GM19372 (cell line): ENCODE measurements around the gene ADNP2.

Source experiments
- ATAC-seq: cut with Tn5 transposase; IDR thresholded peaks from one replicate; pipeline ENCODE4 v1.9.1; 2021; ENCODE audit warnings: mild to moderate bottlenecking, low read depth, moderate library complexity; ENCODE audit not compliant: unreplicated experiment

Gene ADNP2, protein sequence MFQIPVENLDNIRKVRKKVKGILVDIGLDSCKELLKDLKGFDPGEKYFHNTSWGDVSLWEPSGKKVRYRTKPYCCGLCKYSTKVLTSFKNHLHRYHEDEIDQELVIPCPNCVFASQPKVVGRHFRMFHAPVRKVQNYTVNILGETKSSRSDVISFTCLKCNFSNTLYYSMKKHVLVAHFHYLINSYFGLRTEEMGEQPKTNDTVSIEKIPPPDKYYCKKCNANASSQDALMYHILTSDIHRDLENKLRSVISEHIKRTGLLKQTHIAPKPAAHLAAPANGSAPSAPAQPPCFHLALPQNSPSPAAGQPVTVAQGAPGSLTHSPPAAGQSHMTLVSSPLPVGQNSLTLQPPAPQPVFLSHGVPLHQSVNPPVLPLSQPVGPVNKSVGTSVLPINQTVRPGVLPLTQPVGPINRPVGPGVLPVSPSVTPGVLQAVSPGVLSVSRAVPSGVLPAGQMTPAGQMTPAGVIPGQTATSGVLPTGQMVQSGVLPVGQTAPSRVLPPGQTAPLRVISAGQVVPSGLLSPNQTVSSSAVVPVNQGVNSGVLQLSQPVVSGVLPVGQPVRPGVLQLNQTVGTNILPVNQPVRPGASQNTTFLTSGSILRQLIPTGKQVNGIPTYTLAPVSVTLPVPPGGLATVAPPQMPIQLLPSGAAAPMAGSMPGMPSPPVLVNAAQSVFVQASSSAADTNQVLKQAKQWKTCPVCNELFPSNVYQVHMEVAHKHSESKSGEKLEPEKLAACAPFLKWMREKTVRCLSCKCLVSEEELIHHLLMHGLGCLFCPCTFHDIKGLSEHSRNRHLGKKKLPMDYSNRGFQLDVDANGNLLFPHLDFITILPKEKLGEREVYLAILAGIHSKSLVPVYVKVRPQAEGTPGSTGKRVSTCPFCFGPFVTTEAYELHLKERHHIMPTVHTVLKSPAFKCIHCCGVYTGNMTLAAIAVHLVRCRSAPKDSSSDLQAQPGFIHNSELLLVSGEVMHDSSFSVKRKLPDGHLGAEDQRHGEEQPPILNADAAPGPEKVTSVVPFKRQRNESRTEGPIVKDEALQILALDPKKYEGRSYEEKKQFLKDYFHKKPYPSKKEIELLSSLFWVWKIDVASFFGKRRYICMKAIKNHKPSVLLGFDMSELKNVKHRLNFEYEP

DNA sequence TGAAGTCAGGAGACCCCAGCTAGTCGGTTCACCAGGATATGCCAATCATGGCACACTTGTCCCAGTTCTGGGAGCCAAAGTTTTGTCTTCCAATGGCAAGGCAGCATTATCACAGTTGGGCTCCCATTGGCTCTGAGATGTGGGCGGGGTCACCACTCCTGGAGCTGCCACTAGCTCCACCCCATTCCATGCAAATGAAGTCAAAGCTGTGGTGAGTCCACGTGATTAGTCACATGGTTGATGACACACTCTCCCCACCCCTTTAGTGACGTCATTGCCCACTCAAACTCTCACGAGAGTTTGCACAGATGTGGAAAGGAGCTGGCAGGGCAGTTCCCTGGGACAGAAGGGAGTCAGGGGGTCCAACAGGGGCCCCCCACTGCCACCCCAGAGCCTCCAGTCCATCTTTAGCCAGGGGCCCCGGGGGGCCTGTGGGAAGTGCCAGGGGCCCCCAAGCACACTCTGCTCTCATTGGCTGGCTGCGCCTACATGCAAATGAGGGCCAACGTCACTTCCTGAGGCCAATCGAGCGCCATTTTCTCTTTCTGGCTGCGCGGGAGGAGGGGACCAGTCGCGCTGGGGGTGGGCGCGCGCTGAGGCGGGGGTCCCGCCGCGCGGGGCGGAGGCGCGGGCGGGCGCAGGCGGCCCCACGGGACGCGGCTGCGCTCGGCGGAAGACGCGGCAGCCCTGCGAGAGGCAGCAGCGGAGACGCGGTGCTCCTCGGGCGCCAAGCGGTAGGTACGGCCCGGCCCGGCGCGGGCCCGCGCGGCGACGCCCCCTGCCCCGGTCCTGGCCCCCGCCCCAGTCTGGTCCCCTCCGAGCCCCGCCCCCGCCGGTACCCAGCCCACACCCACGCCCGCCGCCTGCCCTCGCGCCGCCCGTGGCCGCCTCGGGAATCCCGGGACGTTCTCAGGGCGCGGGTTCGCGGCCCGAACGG lies at the start of gene ADNP2:
Gene ADNP2, plus strand, starts transcription at position 524 of the 937 bp plus-strand sequence. CDS start 8,281 bp downstream, outside the sequence.
- ATAC-seq: peak; percentile 68

DNA sequence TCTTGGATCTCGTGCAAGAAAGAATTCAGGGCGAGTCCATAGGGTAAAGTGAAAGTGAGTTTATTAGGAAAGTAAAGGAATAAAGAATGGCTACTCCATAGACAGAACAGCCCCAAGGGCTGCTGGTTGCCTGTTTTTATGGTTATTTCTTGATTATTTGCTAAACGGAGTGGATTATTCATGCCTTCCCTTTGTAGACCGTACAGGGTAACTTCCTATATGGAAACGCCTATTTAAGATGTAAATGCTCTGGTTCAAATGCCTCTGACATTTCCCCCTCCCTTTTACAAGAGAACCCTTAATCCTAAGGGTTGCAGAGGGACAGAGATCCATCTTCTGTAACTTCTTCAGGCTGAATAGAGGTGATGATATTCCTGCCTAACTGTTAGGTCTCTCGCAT lies 49.1 kb upstream of the ADNP2 start:
- ATAC-seq: no peak

DNA sequence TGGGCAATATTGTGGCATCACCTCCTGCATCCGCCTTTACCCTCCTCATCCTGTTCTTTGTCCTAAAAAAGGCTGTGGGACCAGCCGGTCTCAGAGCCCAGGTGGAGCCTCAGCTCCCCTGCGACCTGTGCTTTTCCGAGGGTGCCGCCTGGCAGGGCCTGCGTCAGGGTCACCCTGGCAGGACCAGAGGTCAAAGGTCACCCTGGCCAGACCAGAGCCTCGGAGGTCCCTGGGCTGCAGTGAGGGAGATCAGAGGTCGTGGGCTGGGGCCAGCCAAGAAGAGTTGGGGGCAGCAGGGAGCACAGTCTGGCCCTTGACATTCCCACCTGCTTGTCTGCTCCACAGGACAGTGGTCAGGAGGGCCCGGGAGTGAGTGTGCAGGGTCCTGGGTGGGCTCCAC lies 43.4 kb upstream of the ADNP2 start:
- ATAC-seq: no peak

DNA sequence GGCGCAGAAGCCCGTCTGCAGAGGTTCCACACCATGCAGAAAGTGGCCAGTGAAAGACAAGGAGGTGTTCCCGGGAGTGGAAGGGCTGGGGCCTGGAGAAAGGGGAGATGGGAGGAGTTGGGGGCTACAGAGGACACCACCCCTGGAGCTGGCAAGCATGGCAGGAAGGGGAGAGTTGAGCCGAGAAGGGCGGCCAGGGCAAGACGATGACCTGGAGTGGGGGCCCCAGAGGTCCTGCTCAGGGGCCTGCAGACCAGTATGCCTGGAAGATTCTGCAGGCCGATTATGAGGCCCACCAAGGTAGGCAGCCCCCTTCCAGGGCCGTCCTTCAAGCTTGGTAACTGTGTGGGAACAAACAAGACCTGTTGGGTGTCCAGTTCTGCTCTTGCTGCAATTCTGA lies 41.7 kb upstream of the ADNP2 start:
- ATAC-seq: no peak

DNA sequence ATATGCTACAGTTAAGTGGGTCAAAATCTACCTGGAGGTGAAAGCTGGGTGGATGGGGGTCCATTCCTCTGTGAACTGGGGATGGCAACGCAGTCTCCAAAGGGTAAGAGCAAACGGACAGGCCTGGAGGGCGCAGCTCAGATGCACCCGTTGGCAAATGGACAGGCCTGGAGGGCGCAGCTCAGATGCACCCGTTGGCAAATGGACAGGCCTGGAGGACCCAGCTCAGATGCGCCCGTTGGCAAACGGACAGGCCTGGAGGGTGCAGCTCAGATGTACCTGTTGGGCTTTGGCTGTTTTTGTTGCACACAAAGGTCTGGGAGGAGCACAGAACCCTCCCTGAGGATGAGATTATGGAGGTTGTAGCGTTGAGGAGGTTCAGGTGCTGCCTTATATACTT lies 41.2 kb upstream of the ADNP2 start:
- ATAC-seq: no peak

DNA sequence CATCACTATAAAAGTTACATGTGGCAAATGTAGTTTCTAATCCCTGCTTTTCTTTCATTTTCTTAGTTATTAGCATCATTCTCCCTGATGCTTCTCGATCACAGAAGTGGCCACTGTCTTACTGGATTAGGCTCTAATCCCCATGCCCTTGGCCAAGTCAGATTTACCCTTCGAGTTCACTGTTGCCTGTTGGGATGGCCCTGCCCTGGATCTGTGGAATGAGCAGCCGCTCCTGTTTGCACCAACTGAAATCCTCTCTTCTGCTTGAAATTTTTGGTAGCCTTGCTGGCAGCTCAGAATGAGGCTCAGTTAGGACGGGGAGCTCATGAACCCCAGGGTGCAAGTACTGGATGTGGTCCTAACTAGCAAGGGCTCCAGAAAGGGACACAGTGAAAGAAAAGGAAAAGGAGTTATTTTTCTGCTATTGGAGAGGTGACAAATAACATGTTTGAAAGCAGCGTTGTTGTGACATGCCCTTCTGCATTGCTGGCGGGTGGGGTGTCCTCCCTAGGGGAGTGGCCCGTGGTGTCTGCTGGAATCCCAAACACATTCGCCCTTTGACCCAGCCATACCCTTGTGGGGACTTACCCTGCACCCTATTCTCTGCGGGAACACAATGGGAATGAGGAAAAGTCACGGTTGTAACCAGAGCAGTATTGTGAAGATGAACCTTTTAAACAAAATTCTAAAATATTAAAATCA lies 40.3 kb upstream of the ADNP2 start:
- no peak for ATAC-seq

DNA sequence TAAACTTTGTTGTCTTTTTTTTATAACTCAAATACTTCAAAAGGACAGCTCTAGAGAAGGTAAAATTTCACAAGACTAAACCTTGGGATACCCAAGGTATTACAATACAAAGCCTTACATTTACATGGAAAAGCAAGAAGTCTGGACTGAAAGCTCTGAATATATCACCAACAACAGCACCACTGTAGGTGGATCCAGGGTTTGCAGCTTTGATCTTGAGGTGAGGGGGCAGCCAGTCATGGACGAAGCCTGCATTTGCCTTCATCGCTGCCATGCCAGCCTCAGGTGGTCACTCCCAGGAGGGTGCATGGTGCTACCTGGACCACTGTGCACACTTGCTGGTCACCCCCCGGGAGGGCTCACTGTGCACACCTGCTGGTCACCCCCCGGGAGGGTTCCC lies 38.2 kb upstream of the ADNP2 start:
- ATAC-seq: no peak

DNA sequence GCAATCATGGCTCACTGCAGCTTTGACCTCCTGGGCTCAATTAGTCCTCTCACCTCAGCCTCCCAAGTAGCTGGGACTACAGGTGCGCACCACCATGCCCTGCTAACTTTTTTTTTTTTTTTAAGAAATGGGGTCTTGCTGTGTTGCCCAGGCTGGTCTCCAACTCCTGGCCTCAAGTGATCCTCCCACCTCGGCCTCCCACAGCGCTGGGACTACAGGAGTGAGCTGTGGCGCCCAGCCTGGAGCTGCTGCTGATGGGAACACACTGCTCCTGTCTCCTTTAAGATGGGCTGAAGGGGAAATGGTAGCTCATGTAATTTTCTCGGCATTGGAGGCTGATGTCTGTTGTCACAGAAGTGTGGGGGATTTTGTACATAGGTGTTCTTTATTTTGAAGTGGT lies 34.9 kb upstream of the ADNP2 start:
- no peak for ATAC-seq

DNA sequence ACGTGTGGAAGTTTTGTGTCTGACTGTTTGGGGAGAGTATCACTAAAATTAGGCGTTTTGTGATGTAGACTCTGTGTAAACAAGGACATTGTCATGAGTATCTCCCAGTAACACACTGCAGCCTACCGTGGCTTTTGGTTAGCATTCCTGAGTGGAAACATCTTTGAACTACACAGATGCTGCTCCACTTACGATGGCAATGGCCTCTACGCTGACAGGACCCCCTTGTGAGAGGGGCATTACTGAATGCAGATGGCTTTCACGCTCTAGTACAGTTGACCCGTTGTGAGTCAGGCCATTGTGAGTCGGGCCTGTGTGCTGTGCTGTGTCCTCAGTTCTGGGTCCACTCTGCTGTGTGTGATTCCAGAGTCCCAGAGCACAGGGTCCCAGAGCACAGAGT lies 34.4 kb upstream of the ADNP2 start:
- ATAC-seq: no peak

DNA sequence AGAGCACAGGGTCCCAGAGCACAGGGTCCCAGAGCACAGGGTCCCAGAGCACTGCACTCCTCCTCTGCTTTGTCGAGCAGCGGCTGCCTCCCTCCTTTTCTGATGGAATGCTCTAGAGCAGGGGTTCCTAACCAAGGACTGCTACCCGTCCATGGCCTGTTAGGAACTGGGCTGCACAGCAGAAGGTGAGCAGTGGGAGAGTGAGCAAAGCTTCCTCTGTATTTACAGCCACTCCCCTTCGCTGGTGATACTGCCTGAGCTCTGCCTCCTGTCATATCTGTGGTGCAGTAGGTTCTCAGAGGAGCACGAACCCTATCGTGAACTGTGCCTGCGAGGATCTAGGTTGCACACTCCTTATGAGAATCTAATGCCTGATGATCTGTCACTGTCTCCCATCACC lies 33.1 kb upstream of the ADNP2 start:
- no peak for ATAC-seq

DNA sequence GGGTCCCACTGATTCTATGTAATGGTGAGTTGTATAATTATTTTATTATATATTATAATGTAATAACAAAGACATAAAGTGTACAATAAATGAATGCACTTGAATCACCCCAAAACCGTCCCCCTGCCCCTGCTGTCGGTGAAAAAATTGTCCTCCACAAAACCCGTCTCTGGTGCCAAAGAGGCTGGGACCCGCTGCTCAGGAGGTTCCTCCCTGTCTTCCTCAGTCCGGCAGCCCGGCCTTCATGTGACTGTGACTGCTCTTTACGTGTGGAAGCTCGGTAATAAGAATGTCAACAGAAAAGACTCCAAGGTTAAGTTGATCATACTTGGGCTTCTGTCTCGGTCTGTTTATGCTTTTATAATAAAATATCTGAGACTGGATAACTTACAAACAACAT lies 32.7 kb upstream of the ADNP2 start:
- no peak for ATAC-seq

DNA sequence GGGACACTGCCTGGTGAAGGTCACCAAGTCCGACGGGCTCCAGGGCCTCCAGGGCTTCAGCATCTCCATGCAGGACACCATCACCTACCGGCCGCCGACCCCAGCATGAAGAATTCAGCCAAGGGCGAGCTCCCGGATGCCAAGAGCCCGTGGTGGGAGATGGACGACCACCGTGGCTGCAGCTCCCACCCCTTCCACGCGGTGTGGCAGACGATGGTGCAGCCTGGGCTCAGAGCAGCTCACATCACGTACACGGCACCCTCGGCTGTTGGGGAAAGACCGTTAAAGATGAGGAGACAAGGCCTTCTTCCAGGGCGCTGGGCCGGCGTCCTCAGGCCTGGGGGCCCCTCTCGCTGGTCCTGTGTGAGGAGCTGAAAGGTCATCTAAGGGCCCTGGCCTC lies 31.2 kb upstream of the ADNP2 start:
- ATAC-seq: no peak

DNA sequence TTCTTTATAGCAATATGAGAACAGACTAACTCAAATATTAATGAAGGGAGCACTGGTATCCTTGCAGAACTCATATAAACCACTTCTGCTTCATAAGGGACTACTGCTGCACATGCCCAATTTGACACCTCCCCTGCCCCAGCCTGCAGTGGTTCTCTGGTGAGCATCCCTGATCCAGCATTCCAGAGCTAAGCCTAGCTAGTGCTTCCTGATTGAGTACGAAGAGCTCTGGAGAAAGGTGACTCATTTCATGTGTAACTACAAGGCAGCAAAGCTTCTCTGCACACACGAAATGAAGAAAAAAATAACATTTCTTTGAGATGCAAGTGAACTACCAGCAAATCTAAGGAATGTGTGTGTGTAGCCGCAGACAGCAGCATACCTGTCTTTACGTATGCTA lies 22.8 kb upstream of the ADNP2 start:
- no peak for ATAC-seq

DNA sequence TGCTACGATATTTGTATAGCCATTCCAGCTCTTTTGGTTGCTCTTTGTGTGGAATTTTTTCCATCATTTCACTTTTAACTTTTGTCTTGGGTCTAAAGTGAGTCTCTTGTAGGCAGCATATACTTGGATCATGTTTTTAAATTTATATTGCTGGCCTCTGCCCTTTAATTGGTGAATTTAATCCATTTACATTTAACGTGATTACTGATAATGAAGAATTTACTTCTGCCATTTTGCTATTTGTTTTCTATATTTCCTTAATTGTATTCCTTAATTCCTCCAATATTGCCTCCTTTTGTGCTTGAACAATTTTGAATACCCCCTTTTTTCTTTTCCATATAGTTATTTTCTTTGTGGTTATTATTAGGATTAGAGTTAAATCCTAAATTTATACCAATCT lies 21.0 kb upstream of the ADNP2 start:
- ATAC-seq: no peak

DNA sequence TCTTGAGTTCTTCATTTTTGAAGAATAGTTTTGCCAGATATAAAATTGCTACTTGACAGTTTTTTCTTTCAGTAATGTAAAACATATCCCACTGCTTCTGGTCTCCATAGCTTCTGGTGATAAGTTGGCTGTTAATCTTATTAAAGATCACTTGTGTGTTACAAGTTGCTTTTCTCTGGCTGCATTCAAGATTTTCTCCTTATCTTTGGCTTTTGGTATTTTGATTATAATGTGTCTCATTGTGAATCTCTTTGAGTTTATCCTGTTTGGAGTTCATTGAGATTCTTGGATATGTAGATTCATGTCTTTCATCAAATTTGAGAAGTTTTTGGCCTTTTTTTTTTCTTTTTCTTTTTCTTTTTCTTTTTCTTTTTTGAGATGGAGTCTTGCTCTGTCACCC lies 20.2 kb upstream of the ADNP2 start:
- ATAC-seq: no peak

DNA sequence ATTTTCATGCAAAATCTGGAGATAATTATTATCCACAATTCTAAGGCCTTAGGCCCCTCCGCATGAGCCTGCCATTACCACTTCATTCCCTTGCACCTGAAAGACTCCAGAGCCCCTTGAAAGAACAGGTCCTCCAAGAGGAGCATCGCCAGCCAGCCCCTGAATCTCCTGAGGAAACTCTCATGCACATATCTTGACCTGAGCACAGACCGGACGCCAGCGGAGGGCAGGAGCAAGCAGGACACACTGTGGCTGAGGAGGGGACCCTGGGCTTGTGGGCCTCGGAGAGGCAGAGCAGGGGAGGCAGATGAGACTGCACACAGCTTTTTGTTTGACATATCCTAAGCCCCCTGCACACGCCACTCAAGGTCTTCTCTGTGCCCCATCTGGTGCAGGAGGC lies 13.6 kb upstream of the ADNP2 start:
- ATAC-seq: no peak

DNA sequence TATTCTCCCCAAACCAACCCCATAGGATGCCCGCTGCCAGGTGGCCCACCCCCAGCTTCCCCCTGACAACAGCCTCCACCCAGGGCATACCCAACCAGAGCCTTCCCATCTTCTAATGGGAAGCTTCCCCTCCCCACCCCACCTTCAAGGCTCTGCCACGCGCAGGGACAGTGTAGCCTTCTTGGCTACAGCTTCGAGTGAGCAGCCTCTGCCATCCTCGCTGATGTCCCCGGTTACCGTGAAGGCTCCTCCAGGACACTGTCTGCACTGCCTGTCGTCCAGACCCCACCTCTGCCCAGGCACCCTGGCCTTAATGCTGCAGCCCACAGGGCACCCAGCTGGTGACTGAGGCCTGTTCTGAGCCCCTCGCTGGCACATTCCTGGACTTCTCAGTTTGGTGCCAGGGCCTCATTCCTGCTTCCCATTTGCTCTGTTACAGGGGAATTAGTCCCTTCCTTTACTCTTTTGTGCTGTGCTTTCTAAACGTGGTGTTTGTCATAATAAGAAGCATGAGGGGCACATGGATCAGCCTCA lies 13.0 kb upstream of the ADNP2 start:
- ATAC-seq: no peak

DNA sequence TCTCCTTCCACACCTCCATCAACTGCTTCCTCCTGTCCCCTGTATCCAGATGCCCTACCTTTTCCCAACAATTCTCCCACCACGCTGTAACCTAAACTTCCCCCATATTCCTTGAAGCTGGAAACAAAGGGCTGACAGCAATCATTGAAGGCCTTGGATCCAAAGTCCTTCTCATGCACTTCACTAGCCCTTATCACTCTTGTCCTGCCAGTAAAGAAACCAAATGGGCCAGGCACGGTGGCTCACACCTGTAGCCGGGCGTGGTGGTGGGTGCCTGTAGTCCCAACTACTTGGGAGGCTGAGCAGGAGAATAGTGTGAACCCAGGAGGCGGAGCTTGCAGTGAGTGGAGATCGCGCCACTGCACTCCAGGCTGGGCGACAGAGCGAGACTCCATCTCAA lies 11.9 kb upstream of the ADNP2 start:
- no peak for ATAC-seq

DNA sequence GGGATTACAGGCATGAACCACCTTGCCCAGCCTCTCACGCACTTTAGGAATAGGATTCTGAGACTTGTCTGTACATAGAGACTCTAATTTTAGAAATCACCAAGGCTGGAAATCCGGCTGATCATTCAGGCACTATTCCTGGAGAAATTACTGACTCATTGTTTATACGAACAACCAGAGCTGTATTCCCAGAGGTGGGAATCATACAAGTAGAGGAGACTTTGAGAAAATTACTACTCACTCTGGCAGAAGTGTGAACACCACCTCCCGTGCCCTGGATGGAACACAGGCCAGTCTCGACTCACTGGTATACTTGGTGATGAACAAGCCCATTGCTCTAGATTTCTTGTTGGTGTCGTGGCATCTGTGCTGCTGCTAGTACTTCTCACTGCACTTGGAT lies 5.8 kb upstream of the ADNP2 start:
- no peak for ATAC-seq
